HepG2 (cell line): ENCODE data around the gene PNKD. TPM values are rescaled to one million over a fixed set of nuclear protein-coding genes. Genes with fewer than 3 reads are reported as not detected.

Experiments used
- ATAC-seq: fragments of 200-7000 bp; cut with Tn5 transposase; 3 replicates; pipeline ENCODE4 v1.9.1; 2020; ENCODE audit warnings: mild to moderate bottlenecking, moderate library complexity
- BruUV-seq: library from RNA; stranded (reverse); fragments of 400-500 nt; replicated peaks from 2 replicates; lab custom pipeline; 2021; lab: Mats Ljungman, UMichigan
- CTCF ChIA-PET: fragments of 300-600 bp; formaldehyde crosslinking; extraction: SDS; loops from one replicate; lab custom pipeline; 2021; ENCODE audit warnings: low total read pairs, inconsistent platforms, low intra/inter-chr PET ratio; lab: Yijun Ruan, JAX
- POLR2A ChIA-PET: fragments of 350-600 bp; sonication (Branson Sonifier 250); formaldehyde crosslinking; loops from one replicate; lab custom pipeline; 2020; ENCODE audit warnings: antibody characterized with exemption, inconsistent platforms; lab: Yijun Ruan, JAX
- DNase-seq: peaks from one replicate; pipeline ENCODE4 v3.0.0-alpha.2; 2015; ENCODE audit warnings: low spot score
- FAIRE-seq: peaks from 3 replicates; lab custom pipeline; 2011; peaks lifted over from hg19 to GRCh38; lab: Jason Lieb, UNC
- H2AFZ ChIP-seq: one replicate; pipeline ENCODE4 v1.6.1; 2011; ENCODE audit warnings: low read length, inconsistent platforms
- H3K27ac ChIP-seq: fragments of 300-600 bp; 3 replicates; pipeline ENCODE4 v1.8.0; 2011; ENCODE audit warnings: mixed run types, mild to moderate bottlenecking, mixed read lengths, low read length, inconsistent platforms; ENCODE audit not compliant: insufficient read depth; ENCODE audit errors: extremely low read length
- H3K27me3 ChIP-seq, 2 experiments: fragments of 200-600 bp in 1 of 2; 2 replicates in 1 of 2; 3 replicates in 1 of 2; pipeline versions ENCODE4 v1.6.0 to v1.8.0; 2011; ENCODE audit warnings: low read length in 2 of 2, mild to moderate bottlenecking in 2 of 2, moderate library complexity in 2 of 2, inconsistent platforms in 1 of 2; ENCODE audit not compliant: insufficient read depth in 2 of 2, control insufficient read depth in 1 of 2
- H3K36me3 ChIP-seq, 2 experiments: fragments of 200-600 bp in 1 of 2; replicated peaks in 1 of 2; 2 replicates in 1 of 2; 3 replicates in 1 of 2; pipeline versions ENCODE4 v1.5.1 to v1.8.0; 2011; ENCODE audit warnings: low read length in 2 of 2, inconsistent platforms in 1 of 2; ENCODE audit not compliant: insufficient read depth in 2 of 2, control insufficient read depth in 1 of 2
- H3K4me1 ChIP-seq: 2 replicates; pipeline ENCODE4 v1.5.1; 2012; ENCODE audit warnings: low read length, inconsistent platforms; ENCODE audit not compliant: insufficient read depth
- H3K4me2 ChIP-seq: 2 replicates; pipeline ENCODE4 v1.6.0; 2011; ENCODE audit warnings: low read depth, low read length, inconsistent platforms
- H3K4me3 ChIP-seq, 3 experiments: fragments of 200-600 bp in 1 of 3; sonication (generic), shearing (Covaris generic) in 1 of 3; replicated peaks in 1 of 3; 2 replicates each; pipeline ENCODE4 v1.5.1; 2011 to 2016; ENCODE audit warnings: low read length in 3 of 3, inconsistent platforms in 2 of 3, low read depth in 2 of 3, mild to moderate bottlenecking in 2 of 3, control low read depth in 1 of 3, mixed read lengths in 1 of 3; ENCODE audit not compliant: insufficient read depth in 1 of 3
- H3K79me2 ChIP-seq: one replicate; pipeline ENCODE4 v1.6.1; 2011; ENCODE audit warnings: low read length, inconsistent platforms; ENCODE audit not compliant: insufficient read depth
- H3K9ac ChIP-seq: 2 replicates; pipeline ENCODE4 v1.6.0; 2011; ENCODE audit warnings: mild to moderate bottlenecking, low read depth, low read length, inconsistent platforms; ENCODE audit not compliant: insufficient read depth
- H3K9me3 ChIP-seq: 2 replicates; pipeline ENCODE4 v1.5.1; 2012; ENCODE audit warnings: mild to moderate bottlenecking, low read length
- H4K20me1 ChIP-seq: 2 replicates; pipeline ENCODE4 v1.6.0; 2011; ENCODE audit warnings: inconsistent platforms, mild to moderate bottlenecking, low read length, moderate library complexity; ENCODE audit not compliant: insufficient read depth
- ATF6 ChIP-seq: sonication (generic); formaldehyde crosslinking; conservative IDR thresholded peaks from 2 replicates; pipeline ENCODE4 v1.4.0; 2020; ENCODE audit warnings: missing genetic modification reagents
- GMEB1 ChIP-seq: sonication (generic); formaldehyde crosslinking; IDR thresholded peaks from 2 replicates; pipeline ENCODE4 v1.5.1; 2020; ENCODE audit warnings: missing genetic modification reagents, mild to moderate bottlenecking, borderline replicate concordance
- MTA1 ChIP-seq: sonication (generic); formaldehyde crosslinking; IDR thresholded peaks from 2 replicates; pipeline ENCODE4 v1.4.0; 2020; ENCODE audit warnings: missing genetic modification reagents, mild to moderate bottlenecking, borderline replicate concordance
- SYNCRIP ChIP-seq: fragments of 200-400 bp; formaldehyde crosslinking; IDR thresholded peaks from 2 replicates; pipeline ENCODE4 v1.6.1; 2018; ENCODE audit warnings: mild to moderate bottlenecking, low read depth, low read length; ENCODE audit not compliant: insufficient read depth
- ZNF121 ChIP-seq: sonication (generic); formaldehyde crosslinking; IDR thresholded peaks from 2 replicates; pipeline ENCODE4 v1.5.0; 2020; ENCODE audit warnings: mild to moderate bottlenecking, missing genetic modification reagents
- ZNF547 ChIP-seq: sonication (generic); formaldehyde crosslinking; IDR thresholded peaks from 2 replicates; pipeline ENCODE4 v1.5.1; 2020; ENCODE audit warnings: mild to moderate bottlenecking, missing genetic modification reagents
- ZNF598 ChIP-seq: sonication (generic); formaldehyde crosslinking; IDR thresholded peaks from 2 replicates; pipeline ENCODE4 v1.5.1; 2020; ENCODE audit warnings: mild to moderate bottlenecking, missing genetic modification reagents, borderline replicate concordance
- ZNF75D ChIP-seq: sonication (generic); formaldehyde crosslinking; IDR thresholded peaks from 2 replicates; pipeline ENCODE4 v1.8.1; 2023; ENCODE audit warnings: missing genetic modification reagents, mild to moderate bottlenecking, borderline replicate concordance
- WGBS: methylation state at CpG from one replicate; pipeline ENCODE4 v1.1.6; 2017; ENCODE audit warnings: low lambda C conversion rate; 5-methylcytosine and 5-hydroxymethylcytosine counted together
- in situ Hi-C: cut with HindIII; loops from 2 replicates; pipeline ENCODE4 v1.10.0; 2017; ENCODE audit warnings: low pct_unique_long_range_greater_than_20kb; ENCODE audit not compliant: extremely low pct_ligation_motif_present
- intact Hi-C: fragments of 100-400 bp; cut with micrococcal nuclease; formaldehyde crosslinking; loops from one replicate; pipeline ENCODE4 v1.10.0; 2022; ENCODE audit not compliant: unreplicated experiment
- polyA plus RNA-seq, 8 experiments: library from polyadenylated mRNA; depleted of rRNA in 3 of 8; stranded (reverse) in 7 of 8; unstranded in 1 of 8; fragments of >200 nt; fragmentation: Illumina TruSeq in 4 of 8; extraction: Trizol in 4 of 8; gene quantifications; 2 replicates each; pipeline versions ENCODE4 v1.2.1 to v1.2.3, GENCODE V29; 2011 to 2016; ENCODE audit warnings: low read depth in 4 of 8, missing spikeins in 1 of 8, mixed read lengths in 1 of 8; ENCODE audit not compliant: insufficient read depth in 1 of 8
- total RNA-seq, 5 experiments: library from RNA; depleted of rRNA; stranded (reverse); fragments of >200 nt; fragmentation: Illumina TruSeq; extraction: Trizol; gene quantifications; 2 replicates each; pipeline ENCODE4 v1.2.3, GENCODE V29; 2016; ENCODE audit warnings: low read depth in 1 of 5
- TF ChIP-seq, protein P1 (sequence below): sonication (generic); formaldehyde crosslinking; IDR thresholded peaks from 2 replicates; pipeline ENCODE4 v1.5.1; 2020; ENCODE audit warnings: mild to moderate bottlenecking, missing genetic modification reagents, moderate library complexity

The PNKD gene
- total and polyA plus RNA-seq, 2 of the 13 experiments (the other 11 are each of a cell fraction or from before 2014, with no cell fraction given), result 55.9 to 80.4 TPM

GRCh38 chr2:218255446-218255845 lies 14.9 kb upstream of the PNKD start:
- Histone ChIP-seq H4K20me1 (no peaks in the 10 kb centered on the region), H3K4me3 (no peak overlapping the region), H3K27me3 (no peaks in the 10 kb centered on the region), H3K4me1 (peaks cover 12% of the 10 kb centered on the region; the same call in 1 of the 2 replicates), H3K4me2 (no peak overlapping the region), H2AFZ (no peak overlapping the region), H3K79me2 (no peaks in the 10 kb centered on the region), H3K9ac (no peak overlapping the region), H3K9me3 (no peaks in the 10 kb centered on the region), H3K27ac (no peak overlapping the region), H3K36me3 (peaks cover 23 to 56% of the 10 kb centered on the region in 2 experiments)
- ATAC-seq (no peak), FAIRE-seq (no peak), DNase-seq (no peak)
- intact Hi-C loops (loop anchor here (5.0 kb wide), 1 partner anchor 68 kb away; no protein-coding TSS in a partner anchor), in situ Hi-C loops (no loop called here)
- TF ChIP-seq MTA1, result no peak
- TF ChIP-seq ATF6 (CRISPR knock-in tag), result no peak
- TSS peak; percentile 28 for BruUV-seq
- ChIA-PET POLR2A (no interaction called here), CTCF (no interaction called here)
- WGBS, result 90% methylated on average over 6 of the region's 6 CpGs

GRCh38 chr2:218256612-218257350 lies 13.5 kb upstream of the PNKD start:
- Histone ChIP-seq H3K27ac (no peak overlapping the region), H3K36me3 (peaks cover 16 to 42% of the 10 kb centered on the region in 2 experiments), H3K9ac (no peak overlapping the region), H3K9me3 (no peaks in the 10 kb centered on the region), H4K20me1 (no peaks in the 10 kb centered on the region), H2AFZ (no peak overlapping the region), H3K79me2 (no peaks in the 10 kb centered on the region), H3K4me1 (peaks cover 26% of the 10 kb centered on the region), H3K4me3 (no peak overlapping the region), H3K27me3 (no peaks in the 10 kb centered on the region), H3K4me2 (no peak overlapping the region)
- no TSS peak for BruUV-seq
- POLR2A ChIA-PET, result interaction anchor here (6.6 kb wide), 1 partner anchor 14 kb away, joined by 27 read pairs; the partner anchor contains the start of genes AAMP and PNKD
- intact Hi-C loops, result loop anchor here (5.0 kb wide), 1 partner anchor 69 kb away; no protein-coding TSS in a partner anchor
- FAIRE-seq (no peak), ATAC-seq (no peak), DNase-seq (no peak)
- WGBS, result 98% methylated on average over 13 of the region's 13 CpGs
- CTCF ChIA-PET, result interaction anchor here (1.8 kb wide), 1 partner anchor 70 kb away, joined by 9 read pairs; no protein-coding TSS in a partner anchor
- in situ Hi-C loops, result no loop called here
- TF ChIP-seq ZNF598 (CRISPR knock-in tag) (0 out of 2 replicates have a peak, but pooled peaks have one; percentile 41), ZNF75D (CRISPR knock-in tag) (no peak), ZNF121 (CRISPR knock-in tag) (peak; percentile 71; the same call in 1 of the 2 replicates), ZNF547 (0 out of 2 replicates have a peak, but pooled peaks have one; percentile 30), GMEB1 (CRISPR knock-in tag) (no peak), SYNCRIP (no peak)
- TF ChIP-seq, protein P1, sequence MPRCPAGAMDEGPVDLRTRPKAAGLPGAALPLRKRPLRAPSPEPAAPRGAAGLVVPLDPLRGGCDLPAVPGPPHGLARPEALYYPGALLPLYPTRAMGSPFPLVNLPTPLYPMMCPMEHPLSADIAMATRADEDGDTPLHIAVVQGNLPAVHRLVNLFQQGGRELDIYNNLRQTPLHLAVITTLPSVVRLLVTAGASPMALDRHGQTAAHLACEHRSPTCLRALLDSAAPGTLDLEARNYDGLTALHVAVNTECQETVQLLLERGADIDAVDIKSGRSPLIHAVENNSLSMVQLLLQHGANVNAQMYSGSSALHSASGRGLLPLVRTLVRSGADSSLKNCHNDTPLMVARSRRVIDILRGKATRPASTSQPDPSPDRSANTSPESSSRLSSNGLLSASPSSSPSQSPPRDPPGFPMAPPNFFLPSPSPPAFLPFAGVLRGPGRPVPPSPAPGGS (CRISPR knock-in tag), result no peak
